Cardiac septum (tissue), 1 donor: ENCODE results near the gene CREB3L2. TPM values are rescaled to one million over a fixed set of nuclear protein-coding genes. Genes with fewer than 3 reads are reported as not detected.
"Not testable (repeated sequence)": the region's sequence is repeated elsewhere in the genome, so short reads cannot be mapped to it uniquely, and the experiment has no call there.

Experiments
- DNase-seq: peaks from one replicate; pipeline ENCODE4 v3.0.0-alpha.2; 2020; ENCODE audit warnings: low spot score
- intact Hi-C: fragments of 100-400 bp; cut with DNase I; formaldehyde crosslinking; loops from one replicate; pipeline ENCODE4 v1.14.0; 2022
- total RNA-seq: library from RNA; stranded (reverse); fragmentation: NEBNext Ultra II Directional; extraction: Animal tissue kit (Norgen Biotek cat#: 25700); gene quantifications from one replicate; pipeline ENCODE4 v1.2.1, GENCODE V29; 2021
- donor health status: DM: no; HTN: no; CAD: no.

The CREB3L2 gene
- total RNA-seq, 1 donor from 2014 or later = 30.1 TPM

DNA sequence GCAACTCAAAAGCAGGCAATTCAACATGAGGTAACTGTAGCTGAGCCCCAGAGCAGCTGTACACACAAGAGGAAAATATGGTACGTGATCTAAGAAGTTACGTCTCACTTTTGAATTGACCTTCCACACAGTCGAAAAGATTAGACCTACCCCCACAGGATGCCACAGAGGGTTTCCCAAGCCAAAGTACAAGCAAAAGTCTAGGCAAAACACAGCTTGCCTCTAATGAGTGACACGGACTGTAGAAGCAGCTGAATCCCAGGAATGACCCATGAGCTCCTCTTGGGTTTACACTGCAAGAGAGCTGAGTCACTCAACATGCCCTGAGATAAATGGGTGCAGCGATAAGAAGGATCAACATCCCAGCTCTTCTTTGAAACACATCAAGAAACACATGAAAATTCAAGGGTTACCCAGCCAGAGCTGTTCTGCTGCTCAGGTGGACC is 9.8 kb downstream of the CREB3L2 start:
- DNase-seq = no peak

DNA sequence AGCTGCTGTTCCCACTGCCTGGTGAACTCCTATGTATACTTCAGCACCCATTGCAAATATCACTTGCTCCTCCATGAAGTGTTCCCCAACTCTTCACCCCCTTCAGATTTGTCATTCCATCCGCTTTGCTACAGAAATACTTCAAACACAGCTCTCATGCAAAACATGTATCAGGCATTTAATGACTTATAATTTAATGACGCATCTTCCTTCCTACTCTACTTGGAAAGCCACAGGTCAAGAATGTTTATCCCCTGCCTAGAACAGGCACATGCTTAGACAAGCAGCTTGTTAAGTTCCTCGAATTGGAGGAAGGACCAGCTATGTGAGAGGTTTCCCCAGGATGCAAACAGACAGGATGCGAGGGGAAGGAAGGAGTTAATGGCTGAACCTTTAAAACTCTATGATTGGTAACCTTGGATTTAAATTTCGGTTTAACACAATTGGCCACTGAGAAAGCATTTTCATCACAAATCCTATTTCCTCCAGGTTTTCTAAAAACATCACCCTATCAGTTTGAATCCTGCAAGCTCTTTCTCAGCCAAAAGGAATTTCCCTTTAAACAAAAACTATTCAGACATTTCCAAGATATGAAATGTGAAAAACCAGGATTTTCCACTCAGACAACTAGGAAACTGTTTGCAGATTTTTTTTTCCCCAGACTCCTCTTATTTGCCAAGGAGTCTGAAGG is 11.5 kb downstream of the CREB3L2 start:
- no peak for DNase-seq
- intact Hi-C loops = loop anchor here (5.0 kb wide), 1 partner anchor 48 kb away; no protein-coding TSS in a partner anchor

More for the DNA sequence above, 9.8 kb downstream of the CREB3L2 start:
- intact Hi-C loops = loop anchor here (5.0 kb wide), 1 partner anchor 50 kb away; no protein-coding TSS in a partner anchor

DNA sequence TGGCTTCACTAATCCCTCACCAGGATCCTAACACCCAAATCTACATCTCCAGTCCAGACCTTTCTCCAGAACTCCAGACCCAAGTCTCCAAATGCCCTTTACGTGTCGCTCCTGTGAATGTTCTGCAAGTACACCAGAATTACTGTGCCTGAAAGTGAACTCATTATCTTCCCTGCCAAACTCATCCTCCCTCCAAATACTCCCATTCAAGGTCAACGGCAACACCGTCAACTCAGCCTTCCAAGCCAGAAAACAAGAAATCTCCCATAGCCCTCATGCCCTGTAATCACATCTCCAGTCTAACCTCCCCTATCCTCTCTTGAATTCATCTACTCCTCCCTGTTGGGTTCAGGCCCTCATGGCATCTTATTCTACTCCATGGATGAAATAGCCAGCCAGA is 12.3 kb downstream of the CREB3L2 start:
- intact Hi-C loops = no loop called here
- DNase-seq = no peak

DNA sequence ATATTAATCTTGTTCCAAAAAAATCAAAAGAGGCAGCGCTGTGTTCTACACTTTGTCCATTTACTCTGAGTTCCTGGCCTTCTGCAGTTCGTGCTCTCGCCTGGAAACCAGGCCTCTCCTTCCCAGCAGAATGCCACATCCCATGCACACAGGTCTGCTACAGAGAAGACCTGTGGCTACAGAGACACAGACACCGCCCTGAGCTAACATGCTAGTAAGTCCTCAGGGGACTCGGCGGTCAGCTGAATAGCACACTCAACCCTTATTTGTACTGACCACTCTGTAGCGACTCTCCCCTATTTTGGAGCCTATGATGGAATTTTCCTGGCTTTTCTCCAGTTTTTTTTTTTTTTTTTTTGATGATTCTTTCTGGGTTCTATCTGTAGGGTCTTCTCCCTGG is 12.8 kb downstream of the CREB3L2 start:
- DNase-seq = no peak
- intact Hi-C loops = no loop called here

DNA sequence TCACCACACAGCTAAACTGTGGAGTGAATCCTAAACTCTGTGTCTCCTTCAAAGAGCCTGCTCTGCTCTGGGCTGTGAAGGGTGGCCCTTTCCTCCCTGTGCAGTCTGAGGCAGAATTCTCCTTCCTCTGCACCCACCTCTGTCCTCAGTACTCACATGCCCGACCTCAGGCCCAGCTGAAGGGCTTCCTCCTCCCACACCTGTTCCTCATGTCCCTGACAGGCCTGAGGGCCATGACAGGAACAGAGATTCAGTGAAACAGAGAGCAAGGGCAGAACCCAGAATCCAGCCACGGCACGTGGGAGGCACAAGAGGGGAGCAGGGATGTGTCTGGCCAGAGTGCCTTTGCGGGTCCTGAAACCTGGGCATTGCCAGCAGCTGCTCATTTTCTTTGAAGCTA is 13.9 kb downstream of the CREB3L2 start:
- DNase-seq = no peak
- intact Hi-C loops = no loop called here

DNA sequence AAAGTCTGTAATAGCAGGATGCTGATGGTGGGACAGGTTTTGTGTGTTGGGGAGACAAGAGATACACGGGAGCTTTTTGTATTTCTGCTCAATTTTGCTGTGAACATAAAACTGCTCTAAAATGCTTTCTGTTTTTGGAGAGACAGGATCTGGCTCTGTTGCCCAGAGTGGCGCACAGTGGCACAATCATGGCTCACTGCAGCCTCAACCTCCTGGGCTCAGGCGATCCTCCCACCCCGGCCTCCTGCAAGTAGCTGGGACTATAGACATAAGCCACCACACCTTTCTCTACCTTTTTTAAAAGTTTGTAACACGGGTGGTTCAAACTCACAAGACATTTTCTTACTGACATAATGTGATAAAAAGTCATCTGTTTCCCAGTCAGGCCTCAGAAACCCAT is 14.3 kb downstream of the CREB3L2 start:
- intact Hi-C loops = no loop called here
- DNase-seq = no peak

DNA sequence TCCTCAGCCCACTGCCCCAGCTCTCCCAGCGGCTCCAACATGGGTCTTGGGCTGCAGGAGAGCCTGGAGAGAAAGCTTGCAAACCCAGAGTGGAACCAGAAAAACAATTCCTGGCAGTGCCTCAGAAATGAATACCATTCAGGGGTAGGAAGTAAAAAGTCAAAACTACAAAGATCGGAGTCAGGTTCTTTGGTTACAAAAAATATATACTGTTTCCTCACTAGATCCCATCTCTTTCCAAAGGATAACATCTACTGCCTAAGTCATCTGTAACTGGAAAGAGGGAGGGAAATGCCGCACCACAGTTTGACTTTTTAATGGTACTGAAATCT is 14.9 kb downstream of the CREB3L2 start:
- intact Hi-C loops = no loop called here
- DNase-seq = no peak

DNA sequence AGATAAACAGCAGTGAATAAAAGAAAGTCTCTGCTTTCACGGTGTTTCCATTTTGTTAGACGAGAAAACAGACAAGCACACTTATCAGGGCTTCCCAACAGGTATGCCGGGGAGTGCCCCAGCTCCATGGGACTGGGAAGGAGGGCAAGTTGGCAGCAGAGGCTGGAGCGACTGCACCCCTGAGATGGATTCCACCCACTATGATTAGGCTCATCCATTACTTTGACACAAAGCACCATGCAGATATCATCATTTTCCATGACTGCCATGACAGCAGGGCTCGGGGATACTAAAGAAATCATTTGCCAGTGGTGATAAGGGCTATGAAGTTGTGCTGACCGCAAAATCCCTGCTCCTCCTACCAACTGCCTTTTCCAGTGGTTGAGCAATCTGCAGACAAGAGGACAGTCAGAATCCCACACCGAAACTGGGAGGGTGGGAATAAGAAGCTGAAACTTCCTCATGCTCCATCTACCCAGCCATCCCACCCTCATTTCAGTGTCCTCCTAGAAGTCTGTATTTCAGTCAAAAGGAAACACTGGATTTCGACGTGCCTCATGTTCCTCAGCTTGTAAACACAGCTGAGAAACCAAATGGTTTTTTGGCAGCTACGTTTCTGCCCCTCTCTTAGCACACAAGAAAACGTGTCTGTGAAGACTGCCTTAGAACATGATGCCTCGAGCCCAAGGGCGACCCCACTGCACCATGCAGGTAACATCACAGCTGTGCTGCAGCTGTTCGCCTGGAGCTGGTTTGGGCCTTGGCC is 15.5 kb downstream of the CREB3L2 start:
- intact Hi-C loops = no loop called here
- no peak for DNase-seq

DNA sequence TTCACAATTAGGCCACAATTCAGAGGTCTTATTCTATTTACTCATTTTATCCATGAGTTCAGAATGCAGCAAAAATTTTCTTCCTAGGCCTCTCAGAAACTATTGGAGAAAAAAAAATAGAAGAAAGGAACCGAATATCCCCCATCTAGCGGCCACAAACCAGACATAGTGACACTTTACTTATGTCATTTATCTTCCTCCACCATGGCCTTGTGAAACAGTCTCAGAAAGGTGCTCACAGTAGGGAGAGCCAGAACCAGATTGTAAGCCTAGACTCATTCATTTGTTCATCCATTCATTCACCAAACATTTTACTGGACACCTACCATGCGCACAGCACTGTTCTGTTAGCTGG is 16.0 kb downstream of the CREB3L2 start:
- DNase-seq = no peak
- intact Hi-C loops = no loop called here

DNA sequence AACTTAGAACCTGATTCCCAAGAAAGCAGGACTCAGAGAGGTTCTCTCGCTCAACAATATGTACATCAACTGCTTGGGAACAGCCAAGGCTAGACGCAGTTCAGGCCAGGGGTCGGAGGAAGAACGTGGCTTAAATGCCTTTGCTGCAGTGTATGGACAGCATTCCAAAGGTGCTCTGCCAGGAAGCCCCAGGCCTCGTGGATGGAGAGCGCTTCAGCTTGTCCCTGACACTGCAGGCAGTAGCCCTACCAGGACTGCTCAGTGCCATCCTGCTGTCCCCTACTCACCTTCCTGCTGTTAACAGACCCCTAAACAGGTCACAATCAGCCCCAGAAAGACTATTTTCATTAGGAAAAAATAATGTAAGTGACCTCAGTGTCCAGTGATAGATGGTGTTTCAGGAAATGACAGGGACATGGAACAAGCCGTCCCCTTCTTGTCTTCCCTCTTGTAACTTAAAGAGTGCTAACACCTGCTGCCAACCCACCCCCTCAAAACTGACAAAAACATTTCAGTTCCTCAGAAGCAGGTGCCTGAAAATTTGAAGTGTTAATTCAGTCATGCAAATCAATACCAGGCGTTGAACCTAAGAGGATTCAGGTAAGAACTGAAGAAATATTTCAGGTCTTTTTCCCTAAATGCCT is 16.5 kb downstream of the CREB3L2 start:
- no peak for DNase-seq

DNA sequence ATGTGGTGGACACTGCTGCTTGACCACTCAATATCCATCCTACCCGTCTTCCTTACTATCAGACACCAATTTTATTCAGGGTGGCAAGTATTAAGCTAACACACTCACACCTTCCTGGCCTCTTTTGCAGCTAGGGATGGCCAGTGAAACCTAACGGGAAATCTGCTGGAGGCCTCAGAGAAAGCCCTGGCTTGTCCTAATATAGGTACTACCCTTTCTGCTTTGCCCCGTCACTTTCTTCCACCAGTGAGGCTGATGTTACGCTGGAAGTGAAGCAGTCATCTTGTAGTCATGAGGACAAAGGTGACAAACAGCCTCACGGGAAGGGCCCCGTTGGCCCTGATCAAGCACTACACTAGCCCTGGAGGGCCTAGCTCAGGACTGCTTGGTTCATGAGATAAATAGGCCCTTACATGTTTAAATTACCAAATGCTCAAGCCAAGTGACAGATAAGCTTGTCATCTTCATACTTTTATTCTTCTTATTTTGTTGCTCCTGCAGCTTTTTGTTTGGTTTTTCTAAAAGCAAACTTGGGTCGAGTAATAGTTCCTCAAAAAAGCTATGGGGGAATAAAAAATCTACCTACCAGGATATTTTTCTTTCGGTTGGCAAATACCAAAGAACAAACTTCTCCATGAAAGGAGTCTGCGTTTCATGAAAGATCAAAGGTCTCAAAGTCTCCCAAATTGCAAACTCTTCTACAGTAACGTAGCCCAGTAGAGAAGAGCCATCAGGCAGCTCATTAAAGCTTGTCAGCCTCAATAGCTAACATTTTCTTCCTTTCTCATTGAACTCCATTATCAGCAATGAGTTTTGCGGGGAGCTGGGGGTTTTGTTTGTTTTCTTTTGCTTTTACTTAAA is 17.5 kb downstream of the CREB3L2 start:
- no peak for DNase-seq
- intact Hi-C loops = no loop called here

More for the DNA sequence above, 16.5 kb downstream of the CREB3L2 start:
- intact Hi-C loops = no loop called here

DNA sequence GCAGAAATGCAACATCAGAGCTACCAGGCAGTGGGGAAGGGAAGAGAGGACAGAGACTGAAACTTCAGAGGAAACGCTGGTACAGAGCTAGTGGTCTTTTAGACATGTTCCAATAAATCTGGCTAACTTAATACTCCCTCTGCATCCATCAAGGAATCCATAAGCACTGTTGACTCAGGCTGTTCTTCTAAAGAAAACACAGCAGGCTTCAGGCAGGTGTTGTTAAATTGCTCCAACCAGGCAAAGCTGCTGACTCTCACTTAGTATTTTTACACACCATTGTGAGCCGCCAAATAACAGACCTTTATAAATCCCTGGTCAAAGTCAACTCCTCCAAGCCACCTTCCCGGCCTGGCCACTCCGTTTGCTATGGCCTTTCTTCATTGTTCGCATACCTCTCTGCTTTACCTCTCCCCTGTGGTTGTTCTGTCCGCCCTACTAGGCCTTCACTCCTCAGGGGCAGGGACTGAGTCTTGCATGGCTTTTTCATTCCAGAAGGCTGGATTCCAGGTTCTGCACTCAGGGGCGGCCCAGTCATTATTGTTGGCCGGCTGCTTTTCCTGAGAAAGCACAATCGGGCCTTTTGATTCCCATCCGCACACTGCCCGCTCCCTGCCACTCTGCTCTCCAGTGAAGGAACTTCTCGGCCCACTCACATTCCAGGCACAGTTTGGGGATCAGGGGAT is 18.4 kb downstream of the CREB3L2 start:
- DNase-seq = no peak
- intact Hi-C loops = no loop called here

DNA sequence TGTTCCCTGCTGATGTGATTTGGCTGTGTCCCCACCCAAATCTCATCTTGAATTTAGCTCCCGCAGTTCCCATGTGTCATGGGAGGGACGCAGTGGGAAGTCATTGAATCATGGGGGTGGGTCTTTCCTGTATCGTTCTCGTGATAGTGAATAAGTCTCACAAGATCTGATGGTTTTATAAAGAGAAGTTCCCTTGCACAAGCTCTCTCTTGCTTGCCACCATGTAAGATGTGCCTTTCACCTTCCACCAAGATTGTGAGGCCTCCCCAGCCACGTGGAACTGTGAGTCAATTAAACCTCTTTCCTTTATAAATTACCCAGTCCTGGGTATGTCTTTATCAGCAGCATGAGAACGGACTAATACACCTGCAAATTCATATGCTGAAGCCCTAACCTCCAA is 19.5 kb downstream of the CREB3L2 start:
- intact Hi-C loops, DNase-seq: not testable (repeated sequence)

DNA sequence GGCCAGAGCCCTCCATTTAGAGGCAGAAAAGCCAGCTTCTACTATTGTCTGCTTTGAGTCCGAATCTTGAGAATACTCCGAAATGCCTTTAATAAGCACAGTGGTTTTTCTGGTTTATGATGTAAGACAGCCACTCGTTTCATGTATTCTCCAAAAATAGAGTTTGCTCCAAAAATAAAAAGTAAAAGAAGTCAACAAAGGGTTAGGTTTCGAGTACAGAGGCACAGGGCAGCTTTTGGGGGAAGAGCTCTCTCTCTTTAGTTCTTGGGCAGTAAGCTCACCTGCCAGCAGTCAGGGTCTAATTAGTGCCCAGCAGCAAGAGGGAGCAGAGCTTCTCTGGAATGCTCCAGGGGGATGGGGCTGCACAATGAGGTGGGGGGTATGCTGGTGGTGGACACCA is 20.2 kb downstream of the CREB3L2 start:
- intact Hi-C loops = no loop called here

DNA sequence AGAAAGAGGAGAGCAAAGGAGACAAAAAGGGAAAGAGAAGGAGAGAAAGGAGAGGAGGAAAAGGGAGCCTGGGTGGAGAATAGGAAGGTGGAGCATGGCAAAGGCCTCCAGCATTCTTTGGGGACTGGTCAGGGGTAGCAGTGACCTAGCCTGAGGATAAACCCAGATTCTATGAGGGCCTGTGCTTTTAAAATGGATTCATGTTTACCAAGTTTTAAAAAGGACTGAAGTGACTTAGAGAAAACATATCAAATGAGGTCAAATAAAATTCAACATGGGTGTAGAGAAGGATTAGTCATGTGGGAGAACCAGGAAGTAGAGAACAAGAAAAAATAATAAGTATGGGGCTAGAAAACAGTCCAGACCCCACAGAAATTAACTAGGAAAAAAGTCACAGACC is 20.7 kb downstream of the CREB3L2 start:
- intact Hi-C loops = no loop called here
- no peak for DNase-seq

More for the DNA sequence above, 20.2 kb downstream of the CREB3L2 start:
- no peak for DNase-seq

DNA sequence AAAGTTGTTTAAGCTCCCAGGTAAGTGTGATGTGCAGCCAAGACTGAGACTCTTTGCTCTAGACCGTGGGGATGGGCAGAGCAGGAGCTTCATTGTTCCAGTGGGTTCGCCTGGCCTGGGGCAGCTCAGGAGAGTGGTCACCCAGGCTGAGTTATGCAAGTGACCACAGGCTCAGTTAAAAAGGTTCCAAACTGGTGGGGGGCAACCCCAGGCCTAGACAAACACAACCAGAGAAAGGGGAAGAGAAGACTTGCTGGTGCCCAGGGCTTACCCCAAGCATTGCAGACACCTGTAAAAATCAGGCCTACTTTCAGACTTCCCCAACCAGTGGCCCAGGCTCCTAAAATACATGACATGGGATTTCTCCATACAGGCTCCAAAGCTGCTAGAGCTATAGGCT is 21.6 kb downstream of the CREB3L2 start:
- intact Hi-C loops = no loop called here
- DNase-seq = no peak

DNA sequence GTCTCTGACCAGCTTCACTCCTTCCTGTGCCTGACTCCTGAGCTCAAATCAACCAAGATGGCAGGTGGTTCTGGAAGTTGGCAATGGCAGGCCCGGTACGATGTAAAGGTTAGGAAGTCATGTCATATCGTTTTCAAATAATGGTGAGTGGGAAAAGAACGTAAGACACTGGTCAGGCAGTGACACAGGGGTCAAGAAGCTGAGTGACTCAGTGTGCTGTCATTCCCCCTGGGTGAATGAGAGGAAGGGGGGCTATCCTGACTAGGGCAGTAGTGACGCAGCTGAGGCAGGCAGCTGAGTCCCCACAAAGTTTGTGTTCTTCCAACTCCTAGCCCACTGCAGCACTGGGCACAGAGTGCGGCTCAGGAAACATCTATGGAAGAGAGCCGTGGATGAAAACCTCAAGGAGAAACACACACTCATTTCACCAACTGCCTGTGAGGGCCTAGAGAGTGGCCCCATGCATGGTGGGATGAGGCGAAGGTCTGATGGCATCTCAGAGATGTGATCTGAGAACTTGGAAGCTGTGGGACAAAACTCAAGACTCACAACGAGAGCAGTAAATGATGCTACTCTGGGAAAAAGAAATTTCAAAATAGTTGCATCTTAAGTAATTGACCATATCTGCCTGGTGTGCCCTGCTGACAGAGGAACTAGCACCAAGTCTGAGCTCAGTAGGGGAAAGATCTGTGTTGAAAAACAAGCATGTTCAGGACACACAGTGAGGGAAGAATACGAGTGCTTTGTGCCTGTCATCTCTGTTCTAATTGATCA is 23.2 kb downstream of the CREB3L2 start:
- DNase-seq = no peak
- intact Hi-C loops = no loop called here

DNA sequence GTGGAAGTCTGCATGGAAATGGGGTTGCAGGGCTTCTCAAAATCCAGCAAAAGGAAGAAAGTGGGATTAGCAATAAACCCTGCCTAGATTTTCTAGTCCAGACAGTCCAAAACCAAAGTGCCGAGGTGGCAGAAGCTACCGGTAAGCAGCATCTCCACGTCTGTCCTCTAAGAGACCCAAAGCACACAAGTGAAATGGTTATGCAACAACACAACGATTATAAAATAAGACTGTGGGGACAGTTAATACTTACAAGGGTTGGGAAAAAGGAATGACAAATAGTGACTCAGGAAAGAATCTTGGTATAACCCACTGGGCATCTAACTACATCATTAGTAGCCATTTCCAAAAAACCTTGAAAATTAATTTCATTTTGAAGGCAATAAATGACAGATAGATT is 24.7 kb downstream of the CREB3L2 start:
- intact Hi-C loops = no loop called here

DNA sequence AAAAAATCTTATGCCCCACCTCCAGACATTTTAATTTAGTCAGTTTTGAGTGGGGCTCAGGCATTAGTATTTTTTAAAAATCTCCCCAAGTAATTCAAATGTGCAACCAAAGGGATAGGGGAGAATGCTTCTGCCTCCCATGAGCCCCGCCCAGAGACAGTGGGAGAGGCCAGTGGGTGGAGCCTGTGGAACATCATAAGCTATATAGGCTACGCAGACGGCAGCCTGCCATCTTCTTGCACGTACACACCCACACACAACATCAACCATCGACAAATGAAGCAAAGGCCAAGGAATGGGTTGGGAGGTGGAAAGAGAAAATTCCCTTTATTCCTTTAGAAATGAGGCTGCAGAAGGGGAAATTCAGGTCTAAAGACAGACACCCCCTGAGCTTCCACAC is 25.2 kb downstream of the CREB3L2 start:
- intact Hi-C loops = no loop called here

More for the DNA sequence above, 24.7 kb downstream of the CREB3L2 start:
- DNase-seq = no peak

More for the DNA sequence above, 25.2 kb downstream of the CREB3L2 start:
- no peak for DNase-seq
